Measurements from ENCODE around the gene PPHLN1.
"Not testable (repeated sequence)": the region's sequence is repeated elsewhere in the genome, so short reads cannot be mapped to it uniquely, and the experiment has no call there.

Gene PPHLN1

GRCh38 chr12:42320796-42321195 is 5.2 kb upstream of the PPHLN1 start:
- DNase-seq: no peak

GRCh38 chr12:42322567-42322966 is 3.4 kb upstream of the PPHLN1 start:
- DNase-seq: no peak

- no peak for DNase-seq
Measured at GRCh38 chr12:42323856-42324255, 2.1 kb upstream of the PPHLN1 start.

- DNase-seq: no peak
Measured at GRCh38 chr12:42325326-42325652, 678 bp upstream of the PPHLN1 start.

- DNase-seq: peak in 5 of 56 donors; percentile 2 to 15 (median 7)
Measured at GRCh38 chr12:42326541-42327226, 717 bp downstream of the PPHLN1 start.

GRCh38 chr12:42327227-42327590 is 1.2 kb downstream of the PPHLN1 start:
- DNase-seq: no peak

- not testable (repeated sequence) for DNase-seq
Measured at GRCh38 chr12:42330097-42330496, 4.1 kb downstream of the PPHLN1 start.

- peak in 3 of 56 donors; percentile 10 to 70 (median 68) for DNase-seq
Measured at GRCh38 chr12:42332301-42333285, 6.6 kb downstream of the PPHLN1 start.

- DNase-seq: no peak
Measured at GRCh38 chr12:42336286-42336685, 10.3 kb downstream of the PPHLN1 start.

GRCh38 chr12:42338280-42338679 is 12.3 kb downstream of the PPHLN1 start:
- no peak for DNase-seq

GRCh38 chr12:42342028-42342427 is 16.1 kb downstream of the PPHLN1 start:
- DNase-seq: no peak

GRCh38 chr12:42343721-42344120 is 17.8 kb downstream of the PPHLN1 start:
- no peak for DNase-seq

GRCh38 chr12:42346403-42347002 is 20.5 kb downstream of the PPHLN1 start:
- no peak for DNase-seq

GRCh38 chr12:42349119-42350020 is 23.4 kb downstream of the PPHLN1 start:
- DNase-seq: not testable (repeated sequence)

GRCh38 chr12:42350021-42350407 is 24.0 kb downstream of the PPHLN1 start:
- DNase-seq: not testable (repeated sequence)

GRCh38 chr12:42356344-42356743 is 30.4 kb downstream of the PPHLN1 start:
- no peak for DNase-seq

GRCh38 chr12:42360747-42361403 is 34.9 kb downstream of the PPHLN1 start:
- DNase-seq: no peak

GRCh38 chr12:42361909-42362646 is 36.1 kb downstream of the PPHLN1 start:
- DNase-seq: no peak

- DNase-seq: no peak
Measured at GRCh38 chr12:42362647-42363260, 36.8 kb downstream of the PPHLN1 start.
